Measurements from ENCODE around the gene SATL1.

GRCh38 chrX:85051627-85052026 lies 192.0 kb downstream of the SATL1 start:
- TF ChIP-seq CTCF (optimal IDR thresholded peaks at IDR 0.05 in 1 of 3, IDR thresholded peaks at IDR 0.05 in 1 of 3, conservative IDR thresholded peaks at IDR 0.05 in 1 of 3; ENCODE audit: extremely low read depth in 1 of 3, insufficient read depth in 2 of 3, low read length in 3 of 3), result no peak
- TF ChIP-seq EZH2 (IDR thresholded peaks at IDR 0.05; ENCODE audit: low read length), result no peak

Measured in keratinocyte (primary cell).